Tongue (tissue), 1 donor: ENCODE data around the gene SLAMF7. TPM values are rescaled to one million over a fixed set of nuclear protein-coding genes. Genes with fewer than 3 reads are reported as not detected.

Experiments used
- total RNA-seq: library from RNA; depleted of rRNA; stranded (reverse); fragments of >200 nt; gene quantifications from one replicate; pipeline ENCODE4 v1.2.3, GENCODE V29; 2014

Gene SLAMF7
- total RNA-seq, 1 donor from 2014 or later = 0.41 TPM

Other genes starting within 250 kb of the SLAMF7 start
- gene SLAMF6, start 216.0 kb upstream of the SLAMF7 start, total RNA-seq = not detected
- 3.2 TPM for gene CD84, start 159.8 kb upstream of the SLAMF7 start, total RNA-seq
- gene SLAMF1, start 92.2 kb upstream of the SLAMF7 start, total RNA-seq = 0.21 TPM
- 3.3 TPM for gene CD48, start 27.4 kb upstream of the SLAMF7 start, total RNA-seq
- gene LY9, start 56.9 kb downstream of the SLAMF7 start, total RNA-seq = 0.62 TPM
- not detected for gene CD244, start 123.6 kb downstream of the SLAMF7 start, total RNA-seq
- gene ITLN1, start 145.9 kb downstream of the SLAMF7 start, total RNA-seq = 0.62 TPM
- not detected for gene ITLN2, start 215.6 kb downstream of the SLAMF7 start, total RNA-seq